ENCODE results near the gene FILIP1L. TPM values are rescaled to one million over a fixed set of nuclear protein-coding genes. Genes with fewer than 3 reads are reported as not detected.

The FILIP1L gene
- total RNA-seq, 1 donor from 2014 or later, result 0.15 TPM

- no peaks in the 10 kb centered on the region for H3K79me2 ChIP-seq (ENCODE audit: low read depth)
- no peaks in the 10 kb centered on the region for H3F3A ChIP-seq (ENCODE audit: low read depth)
- H4K20me1 ChIP-seq (ENCODE audit: low read depth), result no peaks in the 10 kb centered on the region
- H3K27ac ChIP-seq, result no peak overlapping the region
- no peak overlapping the region for H3K4me3 Mint-ChIP-seq
- peaks cover 3% of the 10 kb centered on the region for H3K4me1 Mint-ChIP-seq
- no peak overlapping the region for H3K27ac Mint-ChIP-seq
- no peak overlapping the region for H2AFZ ChIP-seq (replicated peaks)
- no peaks in the 10 kb centered on the region for H3K9me3 Mint-ChIP-seq
- no peak overlapping the region for H3K9ac ChIP-seq
- H3K36me3 Mint-ChIP-seq, result no peaks in the 10 kb centered on the region
- DNase-seq (ENCODE audit: low spot score), result no peak
- no peaks in the 10 kb centered on the region for H3K9me3 ChIP-seq (ENCODE audit: low read depth)
- H3K36me3 ChIP-seq, result no peaks in the 10 kb centered on the region
- TF ChIP-seq EZH2 (IDR thresholded peaks at IDR 0.05) (no peak), CTCF (IDR thresholded peaks at IDR 0.05) (no peak), EZH2phosphoT487 (IDR thresholded peaks at IDR 0.05) (no peak)
- no peaks in the 10 kb centered on the region for H3K27me3 ChIP-seq
- H3K4me1 ChIP-seq, result peaks cover 7% of the 10 kb centered on the region
- peaks cover 2% of the 10 kb centered on the region for H3K27me3 Mint-ChIP-seq (ENCODE audit: insufficient read depth, low read depth)
- no peak overlapping the region for H3K4me2 ChIP-seq
- no peak overlapping the region for H3K4me3 ChIP-seq
These were observed 75.2 kb downstream of the FILIP1L start for GRCh38 chr3:100039075-100039474.

- Histone ChIP-seq H2AFZ (replicated peaks) (no peak overlapping the region), H3F3A (ENCODE audit: low read depth) (no peaks in the 10 kb centered on the region), H3K27ac (no peak overlapping the region), H3K36me3 (no peaks in the 10 kb centered on the region), H3K27me3 (no peaks in the 10 kb centered on the region), H3K9ac (no peak overlapping the region), H4K20me1 (ENCODE audit: low read depth) (no peaks in the 10 kb centered on the region), H3K79me2 (ENCODE audit: low read depth) (no peaks in the 10 kb centered on the region), H3K4me1 (peaks cover 8% of the 10 kb centered on the region), H3K4me2 (no peak overlapping the region), H3K4me3 (no peak overlapping the region), H3K9me3 (ENCODE audit: low read depth) (no peaks in the 10 kb centered on the region)
- H3K36me3 Mint-ChIP-seq, result no peaks in the 10 kb centered on the region
- H3K9me3 Mint-ChIP-seq, result no peaks in the 10 kb centered on the region
- DNase-seq (ENCODE audit: low spot score), result no peak
- H3K4me3 Mint-ChIP-seq, result no peak overlapping the region
- TF ChIP-seq EZH2phosphoT487 (IDR thresholded peaks at IDR 0.05) (no peak), CTCF (IDR thresholded peaks at IDR 0.05) (no peak), EZH2 (IDR thresholded peaks at IDR 0.05) (no peak)
- peaks cover 4% of the 10 kb centered on the region for H3K27me3 Mint-ChIP-seq (ENCODE audit: insufficient read depth, low read depth)
- no peak overlapping the region for H3K27ac Mint-ChIP-seq
- no peaks in the 10 kb centered on the region for H3K4me1 Mint-ChIP-seq
These were observed 80.3 kb downstream of the FILIP1L start for GRCh38 chr3:100033903-100034471.

- Mint-ChIP-seq H3K27ac (no peak overlapping the region), H3K36me3 (no peaks in the 10 kb centered on the region), H3K4me1 (no peaks in the 10 kb centered on the region), H3K4me3 (no peak overlapping the region), H3K9me3 (no peaks in the 10 kb centered on the region), H3K27me3 (ENCODE audit: insufficient read depth, low read depth) (peaks cover 4% of the 10 kb centered on the region)
- Histone ChIP-seq H3K36me3 (no peaks in the 10 kb centered on the region), H3F3A (ENCODE audit: low read depth) (no peaks in the 10 kb centered on the region), H3K9ac (no peak overlapping the region), H3K79me2 (ENCODE audit: low read depth) (no peaks in the 10 kb centered on the region), H2AFZ (replicated peaks) (no peak overlapping the region), H3K9me3 (ENCODE audit: low read depth) (no peaks in the 10 kb centered on the region), H3K27ac (no peak overlapping the region), H3K27me3 (no peaks in the 10 kb centered on the region), H3K4me1 (peaks cover 8% of the 10 kb centered on the region), H3K4me2 (no peak overlapping the region), H3K4me3 (no peak overlapping the region), H4K20me1 (ENCODE audit: low read depth) (no peaks in the 10 kb centered on the region)
- TF ChIP-seq EZH2phosphoT487 (IDR thresholded peaks at IDR 0.05) (no peak), CTCF (IDR thresholded peaks at IDR 0.05) (no peak), EZH2 (IDR thresholded peaks at IDR 0.05) (no peak)
- DNase-seq (ENCODE audit: low spot score), result no peak
These were observed 81.1 kb downstream of the FILIP1L start for GRCh38 chr3:100033184-100033583.
